GM21390 (cell line): Measurements from ENCODE around the gene VSIR.

Source experiments
- ATAC-seq: cut with Tn5 transposase; IDR thresholded peaks from one replicate; pipeline ENCODE4 v1.9.1; 2021; ENCODE audit not compliant: unreplicated experiment

Gene VSIR

DNA sequence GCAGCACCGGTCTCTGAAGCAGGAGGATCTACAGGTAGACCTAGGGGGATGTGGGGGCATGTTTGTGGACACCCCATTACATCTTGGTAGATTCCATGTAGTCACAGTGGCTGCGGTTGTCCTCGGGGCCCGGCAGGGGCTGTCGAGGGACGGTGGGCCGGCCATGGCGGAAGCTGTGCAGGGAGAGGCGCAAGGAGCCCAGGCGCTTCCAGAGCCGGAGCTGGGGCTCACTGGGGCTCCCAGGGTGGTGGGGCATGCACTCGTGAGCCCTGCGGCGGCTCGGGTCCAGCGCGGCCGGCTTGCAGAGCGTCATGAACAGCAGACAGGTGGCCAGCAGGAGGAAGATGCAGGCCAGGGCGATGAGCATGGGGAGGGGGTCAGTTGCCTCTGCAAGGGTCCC lies 57.5 kb downstream of the VSIR start:
- ATAC-seq: no peak

DNA sequence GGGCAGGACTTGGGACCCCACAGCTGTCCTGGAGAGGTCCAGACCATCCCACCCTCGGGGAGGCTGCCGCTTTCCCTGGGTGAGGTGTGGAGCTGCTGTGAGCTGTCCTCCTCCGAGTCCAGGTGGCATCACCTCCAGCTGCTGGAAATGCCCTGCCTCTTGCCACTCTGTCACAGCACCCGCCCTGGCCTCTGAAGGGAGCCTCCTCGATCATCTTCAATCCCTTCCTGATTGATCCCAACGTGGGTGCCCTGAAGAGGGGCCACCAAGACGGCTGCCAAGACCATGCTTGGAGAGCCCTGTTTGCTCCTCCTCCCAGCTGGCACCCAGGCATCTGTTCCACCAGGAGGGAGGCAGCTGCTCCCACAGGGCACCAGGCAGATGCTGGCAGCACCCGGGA lies 58.3 kb downstream of the VSIR start:
- no peak for ATAC-seq

DNA sequence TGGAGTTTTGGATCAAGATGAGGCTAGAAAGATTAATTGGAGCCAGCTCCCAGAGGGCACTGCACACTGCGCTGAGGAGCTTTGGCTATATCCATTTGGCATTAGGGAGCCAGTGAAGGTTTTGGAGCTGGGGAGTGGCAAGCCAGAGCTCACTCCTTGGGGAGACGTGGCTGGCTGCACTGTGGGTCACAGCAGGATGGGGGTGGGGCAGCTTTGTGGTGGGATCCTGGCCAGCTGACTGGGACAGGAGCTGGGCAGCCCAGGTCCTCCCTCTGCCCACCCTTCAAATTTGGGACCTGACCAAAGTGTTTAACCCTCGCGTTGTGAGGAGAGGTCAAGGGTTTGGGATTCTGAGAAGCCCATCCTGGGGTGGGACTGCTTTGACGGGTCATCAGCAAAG lies 58.7 kb downstream of the VSIR start:
- no peak for ATAC-seq

DNA sequence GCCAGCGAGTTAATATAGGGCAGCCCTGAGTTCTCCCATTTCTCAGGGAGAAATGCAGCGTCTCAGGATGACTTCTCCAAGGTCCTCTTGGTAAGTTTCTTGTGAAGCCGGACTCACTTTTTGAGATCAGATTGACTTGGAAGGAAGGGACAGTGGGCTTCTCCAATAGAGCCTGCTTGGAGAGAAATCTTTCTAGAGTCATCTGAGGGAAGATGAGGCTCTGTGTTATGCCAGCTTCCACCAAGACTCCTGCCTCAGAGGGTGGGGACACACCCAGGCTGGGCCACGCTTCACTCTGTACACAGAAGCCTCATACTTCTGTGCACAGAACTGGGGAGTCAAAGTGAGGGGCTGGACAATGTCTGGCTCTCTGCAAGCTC lies 59.3 kb downstream of the VSIR start:
- ATAC-seq: no peak

DNA sequence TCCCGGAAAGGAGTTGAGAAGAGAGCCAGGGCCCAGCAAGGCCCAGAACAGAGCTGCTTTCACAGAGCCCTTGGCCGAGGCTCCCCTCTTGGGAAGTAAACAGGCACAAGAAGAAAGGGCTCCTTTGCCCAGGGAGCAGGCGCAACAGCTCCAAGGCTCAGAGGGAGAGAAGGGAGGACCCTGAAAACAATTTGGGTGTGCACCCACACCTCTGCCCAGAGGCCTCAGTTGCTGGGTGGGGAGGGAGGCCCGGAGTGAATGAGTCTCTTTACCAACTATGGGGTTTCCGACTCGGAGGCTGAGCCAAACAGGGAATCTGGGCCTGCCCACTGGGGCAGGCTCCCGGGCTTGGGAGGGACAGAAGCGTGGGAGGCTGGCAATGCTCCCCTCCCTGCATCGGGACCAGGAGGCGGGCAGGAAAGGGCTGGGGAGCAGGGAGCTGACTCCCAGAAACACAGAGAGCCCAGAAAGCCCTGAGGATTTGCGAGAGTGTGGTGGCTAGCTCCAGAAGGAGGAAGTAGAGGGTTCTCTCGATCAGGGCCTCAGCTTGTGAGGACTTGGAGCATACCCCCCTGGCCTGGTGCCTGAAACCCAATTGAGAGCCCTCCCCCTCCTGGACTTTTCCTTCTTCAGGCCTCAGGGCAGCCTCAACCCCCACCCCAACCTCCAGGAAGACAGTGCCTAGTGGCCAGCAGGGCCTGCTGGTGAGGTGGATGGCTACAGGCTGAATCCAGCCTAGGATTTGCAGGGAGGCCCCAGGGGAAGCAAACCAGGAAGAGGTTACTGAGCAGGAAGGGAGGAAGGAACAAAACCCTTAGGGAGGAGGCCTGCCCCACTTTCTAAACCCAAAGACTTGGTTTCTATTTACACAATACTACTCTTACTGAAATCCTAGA lies 59.9 kb downstream of the VSIR start:
- ATAC-seq: no peak

DNA sequence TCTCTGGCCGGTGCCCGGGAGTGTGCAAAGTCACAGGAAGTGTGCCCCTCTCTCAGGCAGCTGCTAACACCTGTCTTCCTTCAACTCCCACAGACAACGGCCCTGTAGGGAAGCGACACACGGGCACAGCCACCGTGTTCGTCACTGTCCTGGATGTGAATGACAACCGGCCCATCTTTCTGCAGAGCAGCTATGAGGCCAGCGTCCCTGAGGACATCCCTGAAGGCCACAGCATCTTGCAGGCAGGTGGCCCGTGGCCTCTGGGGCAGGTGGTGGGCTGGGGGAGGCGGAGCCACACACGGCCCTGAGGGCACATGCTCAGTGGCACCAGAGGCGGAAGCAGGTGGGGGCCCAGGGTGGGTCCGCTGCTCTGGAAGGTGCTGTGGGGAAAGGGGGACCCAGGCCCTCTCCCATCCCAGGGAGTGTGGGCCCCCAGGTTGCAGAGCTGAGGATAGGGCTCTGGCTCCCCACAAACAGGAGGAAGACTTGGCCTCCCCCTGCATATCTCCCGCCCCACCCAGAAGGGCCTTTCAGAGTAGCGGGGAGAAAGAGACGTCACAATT lies 60.7 kb downstream of the VSIR start:
- ATAC-seq: no peak

DNA sequence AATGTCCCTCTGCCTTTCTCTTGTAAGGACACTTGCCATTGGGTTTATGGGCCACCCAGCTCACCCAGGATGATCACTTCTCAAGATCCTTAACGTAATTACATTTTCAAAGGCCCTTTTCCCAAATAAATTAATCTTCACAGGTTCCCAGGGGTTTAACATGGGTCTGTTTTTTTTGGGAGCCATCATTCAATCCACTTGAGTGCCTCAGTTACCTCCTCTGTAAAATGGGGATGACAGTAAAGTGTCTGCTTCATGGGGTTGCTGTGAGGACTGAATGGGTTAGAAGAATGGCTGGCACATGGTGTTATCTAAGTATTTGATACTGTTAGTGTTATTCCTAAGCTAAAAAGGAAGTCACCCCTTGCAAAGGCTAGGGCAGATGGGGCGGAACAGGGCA lies 61.1 kb downstream of the VSIR start:
- no peak for ATAC-seq

DNA sequence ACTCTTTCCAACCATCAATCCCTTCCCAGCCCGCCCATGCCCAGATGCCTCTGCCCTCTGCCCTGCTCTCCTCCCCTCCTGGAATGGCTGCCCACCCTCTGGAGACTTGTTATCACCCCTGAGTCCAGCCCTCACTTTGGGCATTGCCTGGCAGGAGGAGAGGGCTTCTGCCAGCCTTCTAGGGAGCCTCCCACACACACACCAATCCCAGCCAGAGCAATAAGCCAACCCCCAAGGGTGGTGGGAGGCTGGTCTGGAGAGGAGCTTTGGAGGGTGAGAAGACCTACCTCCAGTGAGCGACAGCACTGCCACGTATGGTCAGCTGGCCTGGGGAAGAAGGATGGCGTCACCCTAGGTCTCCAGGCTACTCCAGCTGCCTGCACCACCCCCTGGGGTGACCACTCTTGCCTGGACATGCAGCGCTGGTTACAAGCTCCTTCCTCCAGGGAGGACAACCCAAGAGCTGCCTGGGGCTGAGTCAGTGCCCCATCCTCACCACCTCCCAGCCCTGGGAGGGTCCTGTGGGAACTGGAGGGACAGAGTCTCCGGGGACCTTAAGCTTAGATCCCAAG lies 62.2 kb downstream of the VSIR start:
- ATAC-seq: no peak

DNA sequence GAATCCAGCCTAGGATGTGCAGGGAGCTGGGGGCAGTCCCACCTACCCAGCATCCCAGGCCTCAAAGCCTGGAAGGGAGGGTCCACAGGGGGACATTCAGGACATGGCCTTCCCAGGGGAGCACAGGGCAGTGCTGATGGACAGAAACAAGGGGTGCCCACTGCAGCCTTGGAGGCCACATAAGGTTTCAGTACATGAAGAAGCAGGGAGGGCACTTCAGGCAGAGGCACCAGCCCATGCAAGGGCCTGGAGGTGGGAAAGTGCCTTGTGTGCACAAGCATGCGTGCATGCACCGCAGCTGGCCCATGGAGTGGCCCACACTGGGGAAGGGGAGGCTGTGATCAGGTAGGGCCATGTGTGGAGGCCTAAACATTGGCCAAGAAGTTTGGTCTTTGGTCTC lies 62.8 kb downstream of the VSIR start:
- no peak for ATAC-seq

DNA sequence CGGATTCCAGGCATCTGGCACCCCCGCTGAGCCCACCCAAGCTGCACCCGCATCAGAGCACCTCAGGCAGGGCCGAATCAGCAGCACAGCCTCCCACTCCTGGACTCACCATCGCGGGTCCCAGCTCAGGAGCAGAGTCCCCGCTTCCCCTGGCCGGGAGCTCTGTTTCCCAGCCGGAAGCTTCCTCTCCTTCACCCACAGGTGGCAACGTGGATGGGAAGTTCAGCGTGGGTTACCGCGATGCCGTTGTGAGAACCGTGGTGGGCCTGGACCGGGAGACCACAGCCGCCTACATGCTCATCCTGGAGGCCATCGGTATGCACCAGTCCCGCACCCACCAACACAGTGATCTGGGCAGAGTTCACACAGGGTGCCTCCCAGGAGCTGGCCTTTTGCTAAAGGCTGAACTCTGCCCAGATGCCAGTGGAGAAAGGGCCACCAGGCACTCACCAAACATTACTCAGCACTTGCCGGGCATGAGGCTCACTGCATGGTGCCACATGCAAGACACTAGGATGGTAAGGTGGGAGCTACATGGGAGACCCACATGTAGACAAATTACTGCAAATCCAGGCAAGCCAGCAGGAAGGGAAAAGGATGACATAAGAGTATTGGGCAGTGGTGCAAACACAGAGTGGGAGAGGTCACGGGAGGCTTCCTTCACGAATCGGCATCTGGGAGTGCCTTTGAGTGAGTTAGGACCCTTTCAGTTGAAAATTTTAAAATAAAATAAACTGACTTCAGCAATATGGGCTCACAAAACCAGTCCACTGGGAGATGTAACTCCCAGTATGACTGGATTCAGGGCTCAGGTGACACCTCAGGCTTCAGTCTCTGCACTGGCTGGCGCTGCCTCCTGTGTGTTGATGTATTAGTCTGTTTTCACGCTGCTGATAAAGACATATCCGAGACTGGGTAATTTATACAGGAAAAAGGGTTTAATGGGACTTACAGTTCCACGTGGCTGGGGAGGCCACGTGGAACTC lies 64.1 kb downstream of the VSIR start:
- no peak for ATAC-seq

DNA sequence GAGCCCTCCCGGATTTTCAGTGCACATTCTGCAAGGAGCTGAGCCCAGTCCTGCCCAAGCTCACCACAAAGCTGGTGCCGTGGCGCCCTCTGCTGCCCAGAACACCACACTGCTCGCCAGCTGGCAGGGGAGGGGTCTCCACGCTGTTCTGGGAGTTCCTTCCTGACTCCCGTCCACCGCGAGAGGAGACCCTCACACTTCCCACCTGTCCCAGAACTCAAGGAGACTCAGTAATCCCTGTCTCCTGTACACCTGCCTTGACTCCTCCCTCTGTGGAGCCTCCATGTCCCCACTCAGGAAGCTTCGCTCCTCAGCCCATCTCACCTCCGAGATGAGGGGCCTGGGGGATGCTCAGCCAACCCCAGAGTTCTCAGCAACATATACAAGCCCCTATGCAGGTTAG lies 65.0 kb downstream of the VSIR start:
- ATAC-seq: no peak

DNA sequence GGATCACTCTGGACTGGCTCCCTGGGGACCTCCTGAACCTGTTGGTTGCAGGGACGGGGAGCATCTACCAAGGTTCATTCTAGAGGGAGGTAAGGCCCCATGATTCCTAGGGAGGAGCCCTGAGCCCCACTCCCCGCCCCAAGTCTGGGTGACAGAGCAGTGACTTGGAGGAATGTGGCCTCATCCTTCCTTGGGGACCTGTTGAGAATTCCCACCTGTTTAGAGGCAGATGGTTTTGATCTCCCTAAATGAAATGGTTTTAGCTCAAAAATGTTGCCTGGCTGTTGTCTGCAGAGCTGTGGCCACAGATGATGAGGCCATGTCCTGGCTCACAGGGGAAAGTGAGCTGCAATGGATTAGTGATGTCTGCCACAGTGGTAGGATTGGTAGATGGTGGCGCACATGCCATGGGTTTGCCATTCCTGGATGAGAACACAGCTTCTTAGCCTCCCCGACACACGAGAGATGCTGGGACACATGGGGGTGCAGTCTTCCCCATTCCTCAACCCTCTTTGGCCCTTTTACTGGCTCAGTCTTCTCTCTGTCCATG lies 66.0 kb downstream of the VSIR start:
- no peak for ATAC-seq

DNA sequence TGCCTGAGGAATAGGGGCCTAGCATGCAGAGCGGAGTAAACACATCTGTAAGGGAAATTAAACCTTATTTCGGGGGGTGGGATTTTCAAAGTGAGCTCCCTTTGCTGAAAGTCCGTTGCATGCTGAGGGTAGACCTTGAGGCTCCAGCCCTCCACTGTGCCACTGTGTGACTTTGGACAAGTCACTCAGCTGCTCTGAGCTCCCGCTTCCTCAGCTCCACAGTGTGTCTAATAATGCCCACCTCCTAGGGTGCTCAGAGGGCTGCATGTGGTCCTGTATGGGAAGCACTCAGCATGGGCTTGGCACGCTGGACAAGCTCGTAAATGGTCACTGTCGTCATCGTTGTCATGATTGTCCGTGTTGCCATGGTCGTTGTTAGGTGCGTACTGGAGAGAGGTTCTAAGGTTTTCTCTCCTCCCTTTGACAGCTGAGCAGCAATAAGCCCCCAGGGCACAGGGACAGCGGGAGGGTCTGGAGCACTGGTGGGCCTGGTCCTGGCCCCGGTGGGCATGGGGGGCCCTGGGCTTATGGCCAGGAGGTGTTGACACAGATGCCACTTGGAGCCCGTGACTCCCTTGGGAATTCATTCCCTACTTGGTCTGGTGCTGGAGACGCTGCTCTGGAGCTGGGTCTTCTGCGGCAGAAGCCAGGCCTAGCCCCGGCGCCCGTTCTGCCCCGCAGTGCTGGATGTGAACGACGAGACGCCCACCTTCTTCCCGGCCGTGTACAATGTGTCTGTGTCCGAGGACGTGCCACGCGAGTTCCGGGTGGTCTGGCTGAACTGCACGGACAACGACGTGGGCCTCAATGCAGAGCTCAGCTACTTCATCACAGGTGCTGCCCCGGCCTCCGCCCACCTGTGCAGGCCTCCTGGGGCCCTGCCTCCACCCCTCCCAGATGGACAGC lies 66.9 kb downstream of the VSIR start:
- ATAC-seq: no peak

DNA sequence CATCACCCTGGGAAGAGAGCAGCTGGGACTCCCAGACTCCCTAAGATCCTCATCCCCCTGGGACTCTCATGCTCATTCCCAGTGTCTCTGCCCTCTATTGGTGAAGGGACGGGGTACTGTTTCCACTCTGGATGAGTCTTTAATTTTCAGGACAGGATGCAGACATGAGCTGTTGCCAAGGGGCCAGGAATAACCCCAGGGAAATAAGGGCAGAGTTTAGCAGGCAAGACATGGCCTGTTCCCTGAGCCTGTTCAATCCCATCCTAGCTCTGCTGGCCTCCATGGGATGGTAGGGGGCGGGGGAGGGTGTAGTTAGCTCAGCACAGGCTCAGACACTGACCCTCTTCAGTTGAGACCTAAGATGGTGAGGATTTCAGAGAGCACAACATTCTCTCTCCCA lies 67.7 kb downstream of the VSIR start:
- no peak for ATAC-seq

DNA sequence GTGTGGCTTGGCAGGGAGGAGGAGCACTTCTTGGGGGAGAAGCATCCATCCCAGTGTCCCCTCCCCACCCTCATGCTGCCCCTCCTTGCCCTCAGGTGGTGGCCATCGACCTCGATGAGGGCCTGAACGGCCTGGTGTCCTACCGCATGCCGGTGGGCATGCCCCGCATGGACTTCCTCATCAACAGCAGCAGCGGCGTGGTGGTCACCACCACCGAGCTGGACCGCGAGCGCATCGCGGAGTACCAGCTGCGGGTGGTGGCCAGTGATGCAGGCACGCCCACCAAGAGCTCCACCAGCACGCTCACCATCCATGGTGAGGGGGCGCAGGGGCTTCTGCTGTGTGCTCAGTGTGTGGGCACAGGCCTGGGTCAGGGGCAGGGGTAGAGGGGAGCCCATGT lies 68.5 kb downstream of the VSIR start:
- ATAC-seq: no peak

DNA sequence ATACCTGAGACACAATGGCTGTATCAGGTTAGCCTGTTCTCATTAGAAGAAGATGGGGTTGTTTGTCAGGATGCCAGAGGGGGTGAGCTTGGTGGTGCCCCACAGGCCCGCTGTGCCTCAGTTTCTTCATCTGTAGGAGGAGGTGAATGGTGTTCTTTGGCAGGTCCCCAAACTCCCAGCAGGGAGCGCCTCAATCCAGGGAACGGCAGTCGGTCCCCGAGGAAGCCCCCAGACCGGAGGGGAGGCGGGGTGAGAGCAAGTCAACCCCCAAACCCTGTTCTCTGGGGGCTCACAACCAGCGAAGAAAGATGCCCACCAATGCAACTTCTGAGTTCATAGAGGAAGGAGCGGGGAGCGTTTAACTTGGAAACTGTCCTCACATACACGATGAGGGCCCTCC lies 69.7 kb downstream of the VSIR start:
- ATAC-seq: no peak

DNA sequence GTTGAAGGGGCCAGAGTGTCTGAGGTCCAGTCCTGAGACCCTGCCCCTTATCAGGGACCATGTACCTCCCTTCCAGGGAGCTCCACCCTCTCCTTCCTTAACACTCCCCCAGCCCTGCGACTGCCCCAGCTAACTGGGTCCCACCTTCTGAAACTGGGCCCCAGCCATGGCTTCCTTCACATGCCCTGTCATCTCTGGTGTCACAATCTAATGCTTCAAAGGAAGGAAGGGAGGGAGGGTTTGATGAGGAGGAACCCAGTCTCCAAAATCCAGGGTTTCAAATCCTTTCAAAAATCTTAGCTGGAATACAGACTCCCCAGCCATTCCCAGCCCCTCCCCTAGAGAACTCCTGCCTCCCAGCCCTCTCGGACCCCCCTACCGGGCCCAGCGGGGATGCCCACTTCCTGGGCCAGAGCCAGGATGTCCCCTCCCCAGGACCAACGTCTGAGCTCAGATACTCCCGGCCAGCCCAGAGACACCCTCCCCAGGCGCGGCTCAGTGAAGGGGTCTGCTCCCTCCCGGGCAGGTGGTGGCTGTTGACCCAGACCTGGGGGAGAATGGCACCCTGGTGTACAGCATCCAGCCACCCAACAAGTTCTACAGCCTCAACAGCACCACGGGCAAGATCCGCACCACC lies 71.7 kb downstream of the VSIR start:
- no peak for ATAC-seq

DNA sequence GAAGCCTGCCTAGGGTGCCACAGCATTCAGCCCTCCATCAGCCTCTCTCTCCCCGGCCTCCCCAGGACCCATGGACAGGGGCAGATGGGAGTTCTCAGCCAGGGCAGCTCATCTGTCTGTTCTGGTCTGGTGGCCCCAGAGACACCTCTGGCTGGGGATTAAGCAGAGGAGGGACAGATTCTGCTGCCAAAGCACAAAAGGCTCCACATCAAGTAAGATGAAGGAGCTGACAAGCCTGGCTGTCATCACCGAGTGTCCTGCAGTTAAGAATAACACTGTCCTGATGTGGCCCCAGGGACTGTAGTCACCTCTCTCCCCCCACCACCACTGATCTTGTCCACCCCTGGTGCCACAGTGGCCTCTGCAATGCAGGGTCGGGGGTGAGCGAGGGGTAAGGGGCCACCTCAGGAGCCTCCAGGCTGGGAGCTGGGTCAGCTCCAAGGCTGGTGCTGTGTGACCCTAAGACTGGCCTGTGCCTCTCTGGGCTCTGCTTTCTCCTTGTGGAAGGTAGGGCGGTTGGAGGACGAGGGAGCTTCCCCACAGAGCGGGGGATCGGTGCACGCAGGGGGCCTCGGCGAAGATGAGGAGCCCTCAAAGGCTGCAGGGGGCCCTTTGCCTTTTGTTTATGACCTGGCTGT lies 72.5 kb downstream of the VSIR start:
- ATAC-seq: no peak

DNA sequence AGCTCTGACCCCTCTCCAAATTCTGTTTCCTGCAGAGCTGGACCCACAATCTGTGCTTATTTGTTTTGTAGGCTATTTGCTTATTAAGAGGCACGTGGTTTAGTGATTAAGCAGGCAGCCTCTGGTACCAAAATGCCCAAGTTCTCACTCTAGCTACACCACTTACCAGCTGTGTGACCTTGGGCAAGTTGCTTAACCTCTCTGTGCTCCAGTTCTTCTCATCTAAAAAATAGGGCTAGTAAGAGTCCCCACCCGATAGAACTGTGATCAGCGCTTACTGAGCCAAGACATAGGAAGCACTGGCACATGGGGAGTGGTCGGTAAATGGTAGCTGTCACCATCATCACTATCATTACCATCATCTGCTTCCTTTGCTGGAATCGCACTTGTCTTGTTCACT lies 74.6 kb downstream of the VSIR start:
- ATAC-seq: no peak
